CD4-positive, alpha-beta T cell treated with Interleukin-2 at 100 ng/mL for 4 hours (primary cell): ENCODE data around the gene E4F1.
"Not testable (repeated sequence)": the region's sequence is repeated elsewhere in the genome, so short reads cannot be mapped to it uniquely, and the experiment has no call there.

Experiments
- DNase-seq: peaks from one replicate; pipeline ENCODE4 v3.0.0-alpha.2; 2020; ENCODE audit warnings: low spot score

The E4F1 gene

DNA sequence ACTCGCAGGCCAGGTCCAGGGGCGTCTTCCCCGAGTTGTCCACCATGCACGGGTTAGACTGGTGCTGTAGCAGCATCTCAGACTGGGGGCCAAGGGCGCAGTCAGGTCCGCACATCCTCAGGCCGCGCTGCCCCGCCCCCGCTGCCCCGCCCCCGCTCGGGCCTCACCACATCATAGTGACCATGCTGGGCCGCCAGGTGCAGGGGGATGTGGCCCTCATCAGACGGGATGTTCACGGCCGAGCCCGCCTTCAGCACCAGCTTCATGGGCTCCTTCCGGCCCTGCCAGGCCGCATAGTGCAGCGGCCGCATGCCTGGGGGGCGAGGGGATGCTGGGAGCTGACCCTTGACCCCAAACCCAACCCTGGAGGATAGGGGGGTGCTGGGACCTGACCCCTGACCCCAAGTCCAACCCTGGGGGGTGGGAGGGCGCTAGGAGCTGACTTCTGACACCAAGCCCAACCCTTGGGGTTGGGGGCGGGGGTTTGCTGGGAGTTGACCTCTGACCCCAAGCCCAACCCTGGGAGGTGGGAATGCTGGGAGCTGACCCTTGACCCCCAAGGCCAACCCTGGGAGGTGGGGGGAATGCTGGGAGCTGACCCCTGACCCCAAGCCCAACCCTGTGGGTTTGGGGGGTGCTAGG is 34.0 kb upstream of the E4F1 start:
- no peak for DNase-seq

- DNase-seq: no peak
These were observed 33.3 kb upstream of the E4F1 start for GRCh38 chr16:2190002-2190658.

- DNase-seq: no peak
These were observed 32.5 kb upstream of the E4F1 start for GRCh38 chr16:2190659-2191445.

DNA sequence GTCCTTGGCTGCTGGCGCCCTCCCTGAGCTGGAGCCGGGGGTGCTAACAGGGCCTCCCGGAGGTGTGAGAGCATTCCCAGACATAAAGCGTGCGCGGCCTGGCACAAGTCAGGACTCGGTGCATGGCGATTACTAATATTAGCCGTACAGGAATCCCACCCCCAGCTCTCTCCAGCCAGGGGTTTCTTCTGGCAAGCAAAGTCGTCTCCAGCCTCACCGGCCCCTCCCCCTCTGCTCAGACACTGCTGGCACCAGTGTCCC is 32.0 kb upstream of the E4F1 start:
- no peak for DNase-seq

DNA sequence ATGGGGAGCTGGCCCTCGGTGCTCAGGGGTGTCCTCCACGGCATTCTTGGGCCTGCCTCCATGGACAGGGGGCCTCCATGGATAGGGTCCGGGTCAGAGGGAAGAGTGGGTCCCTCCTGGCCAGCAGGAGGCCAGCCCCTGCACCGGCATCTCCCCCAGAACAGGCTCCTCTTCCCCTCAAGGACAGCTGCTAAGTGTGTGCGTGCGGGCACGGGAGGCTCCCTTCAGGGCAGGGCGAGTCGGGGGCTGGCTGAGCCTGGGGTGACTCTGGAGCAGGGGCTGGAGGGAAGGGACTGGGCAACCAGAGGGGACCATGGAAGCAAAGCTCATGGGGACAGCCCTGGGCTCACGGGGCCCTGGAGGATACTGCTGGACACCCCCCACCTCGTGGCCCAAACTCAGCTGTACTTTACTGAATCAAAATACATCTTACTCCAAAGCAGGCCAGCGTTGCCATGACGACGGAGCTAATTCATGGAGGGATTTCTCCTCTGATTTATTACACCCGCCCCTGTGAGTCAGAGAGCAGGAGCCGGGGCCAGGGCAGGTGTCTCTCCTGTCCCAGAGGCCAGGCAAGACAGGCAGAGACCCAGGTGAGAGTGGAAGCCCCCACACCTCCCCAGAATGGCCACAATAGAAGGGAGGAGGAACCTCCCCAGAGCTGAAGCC is 29.1 kb upstream of the E4F1 start:
- DNase-seq: no peak

DNA sequence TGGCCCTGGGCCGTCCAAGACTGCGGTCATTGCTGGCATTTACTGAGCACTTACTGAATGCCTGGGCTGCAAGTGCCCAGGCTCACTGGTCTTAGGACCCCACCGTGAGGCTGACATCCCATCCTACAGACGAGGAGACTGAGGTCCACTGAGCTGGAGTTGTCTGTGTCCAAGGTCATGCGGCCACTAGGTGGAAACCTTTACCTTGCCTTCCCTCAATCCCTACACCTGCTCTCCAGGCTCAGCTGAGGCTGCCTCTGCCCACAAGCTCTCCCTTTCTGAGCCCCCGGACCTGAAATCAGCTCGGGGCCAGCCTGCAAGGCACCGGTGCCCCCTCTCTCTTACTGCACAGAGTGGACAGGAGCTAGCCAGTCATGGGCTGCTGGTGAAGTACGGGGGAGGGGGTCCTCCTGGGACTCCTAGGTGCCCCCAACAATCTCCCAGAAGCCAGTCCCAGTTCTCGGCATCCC is 28.5 kb upstream of the E4F1 start:
- DNase-seq: peak; percentile 58

DNA sequence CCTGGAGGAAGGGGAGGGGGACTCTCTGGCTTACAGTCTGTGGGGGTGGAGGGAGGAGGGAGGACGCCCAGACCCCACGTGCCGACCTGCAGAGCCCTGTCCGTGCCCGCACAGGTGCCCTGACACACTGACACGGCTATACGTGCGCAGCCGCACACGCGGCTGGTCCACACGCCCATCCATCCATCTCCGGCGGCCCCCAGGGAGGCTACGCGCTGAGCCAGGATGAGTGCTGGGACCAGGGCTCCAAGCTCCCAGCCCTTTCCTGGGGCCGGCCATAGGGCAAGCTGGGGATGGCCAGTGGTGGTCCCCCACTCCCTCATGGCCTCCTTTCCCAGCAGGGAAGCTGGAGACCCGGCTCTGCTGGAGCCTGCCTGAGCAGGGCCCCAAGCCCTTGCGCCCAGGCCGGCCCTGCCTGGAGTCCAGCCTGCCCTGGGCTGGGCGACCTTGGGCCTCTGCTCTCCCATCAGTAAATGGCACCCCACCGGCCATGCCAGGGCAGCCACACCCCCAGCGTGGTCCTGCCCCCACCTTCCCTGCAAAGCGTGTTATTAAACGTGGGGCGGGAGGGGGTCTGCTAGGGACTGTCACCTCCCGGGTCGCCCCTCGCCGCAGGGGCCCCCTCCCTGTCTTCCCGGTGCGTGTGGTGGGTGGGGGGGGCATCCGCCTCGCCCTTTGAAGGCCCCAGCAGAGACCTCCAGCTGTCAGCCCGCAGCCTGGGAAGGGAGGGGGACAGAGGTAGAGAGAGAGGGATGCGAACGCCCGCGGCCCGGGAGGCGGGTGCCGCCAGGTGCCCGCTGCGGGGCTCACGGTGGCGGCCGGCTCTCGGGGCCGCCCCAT is 27.8 kb upstream of the E4F1 start:
- no peak for DNase-seq

DNA sequence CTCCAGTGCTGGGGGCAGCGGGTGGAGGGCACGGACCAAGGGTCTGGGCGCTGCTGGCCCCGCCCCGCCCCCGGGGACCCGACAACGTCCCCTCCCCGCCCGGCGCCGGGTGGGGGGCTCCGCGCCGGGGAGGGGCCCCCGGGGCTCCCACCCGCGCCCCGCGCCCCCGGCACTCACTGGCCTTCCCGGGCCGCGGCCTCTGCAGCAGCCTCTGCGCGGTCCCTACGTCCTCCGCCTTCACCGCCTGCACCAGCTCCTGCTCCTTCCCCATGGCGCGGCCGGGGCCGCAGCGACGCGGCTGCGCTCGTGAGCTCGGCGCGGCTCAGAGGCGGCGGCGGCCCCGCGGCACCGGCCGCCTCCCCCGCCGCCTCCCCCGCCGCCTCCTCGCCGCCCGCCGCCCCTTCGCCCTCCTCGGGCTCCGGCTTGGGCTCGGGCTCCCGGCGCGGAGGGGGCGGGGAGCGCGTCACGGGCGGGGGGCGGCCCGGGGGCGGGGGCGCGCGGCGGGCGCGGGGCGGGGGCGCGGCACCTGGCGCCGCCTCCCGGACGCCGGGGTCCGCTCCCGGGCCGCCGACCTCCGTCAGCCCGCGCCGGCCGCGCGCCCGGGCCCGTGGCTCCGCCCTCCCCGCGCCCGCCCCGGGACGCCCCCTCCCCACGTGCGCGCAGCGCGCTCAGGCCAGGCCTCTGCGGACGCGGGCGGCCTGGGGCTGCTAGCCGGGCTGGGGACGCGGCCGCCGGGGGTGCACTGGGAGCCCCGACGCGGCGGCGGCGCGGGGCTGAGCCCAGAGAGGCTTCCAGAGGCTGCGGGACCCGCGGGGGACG is 27.0 kb upstream of the E4F1 start, which contains the start of gene CASKIN1:
TSS of gene CASKIN1 (minus strand) at position 444 of the 819 bp plus-strand sequence. CDS start at position 271, 173 bp downstream.
- DNase-seq: no peak

- DNase-seq: no peak
These were observed 26.3 kb upstream of the E4F1 start for GRCh38 chr16:2196981-2197511.

- no peak for DNase-seq
These were observed 25.6 kb upstream of the E4F1 start for GRCh38 chr16:2197765-2198164.

- no peak for DNase-seq
These were observed 25.1 kb upstream of the E4F1 start for GRCh38 chr16:2198283-2198682.

DNA sequence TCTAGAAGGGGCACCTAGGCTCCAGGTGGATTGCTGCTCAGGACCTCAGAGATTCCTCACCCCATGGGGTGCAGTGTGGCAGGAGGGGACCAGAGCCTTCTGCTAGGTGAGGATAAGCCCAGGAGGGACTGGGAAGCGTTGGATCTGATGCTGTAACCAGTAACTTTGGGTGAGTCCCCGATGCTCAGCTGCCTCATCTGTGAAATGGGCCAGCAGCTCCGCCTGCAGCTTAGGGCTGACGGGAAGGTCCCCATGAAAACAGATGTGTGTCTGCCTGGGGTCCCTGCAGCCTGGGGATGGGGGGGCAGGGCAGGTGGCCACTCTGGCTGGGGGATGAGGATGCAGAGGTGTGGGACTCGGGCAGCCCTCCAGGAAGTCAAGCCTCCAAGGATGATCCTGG is 24.3 kb upstream of the E4F1 start:
- DNase-seq: no peak

- no peak for DNase-seq
These were observed 23.7 kb upstream of the E4F1 start for GRCh38 chr16:2199621-2200139.

- no peak for DNase-seq
These were observed 23.1 kb upstream of the E4F1 start for GRCh38 chr16:2200313-2200712.

DNA sequence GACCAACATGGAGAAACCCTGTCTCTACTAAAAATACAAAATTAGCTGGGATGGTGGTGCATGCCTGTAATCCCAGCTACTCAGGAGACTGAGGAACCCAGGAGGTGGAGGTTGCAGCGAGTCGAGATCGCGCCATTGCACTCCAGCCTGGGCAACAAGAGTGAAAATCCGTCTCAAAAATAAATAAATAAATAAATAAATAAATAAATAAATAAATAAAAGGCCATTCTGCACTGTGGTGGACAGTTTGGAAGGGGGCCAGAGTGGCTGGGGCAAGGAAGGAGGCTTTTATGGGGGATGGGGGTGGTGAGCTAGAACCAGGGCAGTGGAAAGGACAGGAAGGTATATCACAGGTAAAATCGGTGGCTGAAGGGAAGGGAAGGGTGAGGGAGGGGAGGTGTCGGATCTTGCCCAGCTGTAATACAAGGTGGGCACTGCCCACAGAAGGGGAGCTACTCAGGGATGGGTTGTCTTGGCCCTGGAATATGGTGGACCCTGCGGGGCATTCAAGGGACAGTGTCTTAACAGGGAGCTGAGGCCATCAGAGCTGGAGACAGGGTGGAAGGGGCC is 20.2 kb upstream of the E4F1 start:
- not testable (repeated sequence) for DNase-seq

DNA sequence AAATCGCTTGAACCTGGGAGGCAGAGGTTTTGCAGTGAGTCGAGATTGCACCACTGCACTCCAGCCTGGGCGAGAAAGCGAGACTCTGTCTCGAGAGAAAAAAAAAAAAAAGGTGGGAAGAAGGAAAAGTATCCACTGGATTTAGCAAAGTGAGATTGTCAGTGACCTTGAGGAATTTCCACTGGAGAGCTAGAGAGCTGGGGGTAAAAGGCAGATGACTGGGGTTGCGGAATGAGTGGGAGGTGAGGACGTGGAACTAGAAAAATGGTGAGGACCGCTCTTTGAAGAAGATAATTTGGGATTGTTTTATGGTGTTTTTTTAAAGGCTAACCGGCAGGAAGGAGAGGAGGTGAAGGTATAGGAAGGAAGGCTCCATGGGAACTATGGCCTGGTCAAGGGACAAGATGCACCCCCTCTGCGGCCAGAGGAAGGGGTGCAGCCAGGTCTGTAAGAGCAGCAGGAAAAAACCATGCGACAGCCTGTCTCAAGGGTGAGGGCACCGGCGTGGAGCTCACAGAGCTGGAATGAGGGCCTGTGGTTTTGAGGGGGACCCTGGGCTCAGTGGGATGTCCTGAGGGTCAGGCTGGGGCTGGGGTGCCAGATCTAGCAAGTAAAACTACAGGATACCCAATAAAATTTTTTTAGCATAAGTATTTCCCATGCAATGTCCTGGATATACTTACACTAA is 18.8 kb upstream of the E4F1 start:
- no peak for DNase-seq

DNA sequence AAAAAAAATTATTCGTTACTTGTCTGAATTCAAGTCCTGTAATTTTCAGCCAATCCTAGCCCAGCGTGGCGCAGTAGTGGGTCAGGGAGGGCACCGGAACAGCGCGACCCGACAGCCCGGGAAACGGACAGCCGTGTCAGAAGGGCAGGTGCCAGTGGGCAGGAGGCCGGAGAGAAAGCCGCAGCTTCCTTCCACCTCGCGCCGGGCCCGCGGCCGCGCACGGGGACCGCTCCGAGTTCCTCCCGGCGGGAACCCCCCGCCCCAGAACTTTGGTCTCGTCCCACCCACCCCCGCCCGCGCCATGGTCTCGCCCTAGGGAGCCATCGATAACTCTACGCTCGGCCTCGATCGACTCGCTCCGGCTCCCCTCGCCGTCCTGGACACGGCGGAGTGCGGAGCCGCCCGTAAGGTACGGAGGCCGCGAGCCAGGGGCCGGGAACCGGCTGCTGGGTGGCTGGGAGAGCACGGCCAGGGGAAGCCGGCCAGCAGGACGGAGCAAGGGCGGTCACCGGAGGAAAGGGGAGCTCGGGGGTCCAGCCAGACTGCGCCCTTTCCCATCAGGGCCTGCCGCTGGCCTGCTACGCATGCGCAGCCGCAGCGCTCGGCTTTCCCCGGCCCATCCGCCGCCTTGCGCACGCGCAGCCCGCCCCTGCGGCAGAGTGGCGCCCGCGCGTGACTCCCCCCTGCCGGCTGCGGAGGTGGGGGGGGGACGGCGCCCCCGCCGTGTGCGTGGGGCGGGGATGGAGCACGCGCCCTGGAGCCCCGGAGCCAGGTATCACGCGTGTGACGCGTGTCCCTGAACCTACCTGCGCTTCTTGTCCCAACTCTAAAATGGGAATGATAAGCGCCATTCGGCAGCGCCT is 18.1 kb upstream of the E4F1 start, which contains the start of gene MLST8:
TSS of gene MLST8 (plus strand) at position 351 of the 863 bp plus-strand sequence. CDS start 632 bp downstream, outside the sequence.
- DNase-seq: peak; percentile 91

DNA sequence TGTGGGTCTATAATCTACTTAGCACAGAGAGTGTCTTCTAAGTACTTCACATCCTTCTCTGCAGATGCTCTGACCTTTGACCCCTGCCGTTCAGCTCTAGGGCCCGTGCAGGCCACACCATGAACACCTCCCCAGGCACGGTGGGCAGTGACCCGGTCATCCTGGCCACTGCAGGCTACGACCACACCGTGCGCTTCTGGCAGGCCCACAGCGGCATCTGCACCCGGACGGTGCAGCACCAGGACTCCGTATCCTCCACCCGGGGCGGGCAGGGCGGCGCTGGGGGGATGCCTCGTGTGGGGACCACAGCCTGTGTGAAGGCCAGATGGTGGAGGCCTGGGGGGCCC is 17.5 kb upstream of the E4F1 start:
- DNase-seq: no peak
